Uterine smooth muscle cell (primary cell): Measurements from ENCODE around the gene PSG3. TPM values are rescaled to one million over a fixed set of nuclear protein-coding genes. Genes with fewer than 3 reads are reported as not detected.

Experiments used
- total RNA-seq: library from RNA; depleted of rRNA; stranded (reverse); fragments of >200 nt; gene quantifications from 2 replicates; pipeline ENCODE4 v1.2.3, GENCODE V29; 2014

Gene PSG3
- total RNA-seq = not detected in 2 replicates

DNA sequence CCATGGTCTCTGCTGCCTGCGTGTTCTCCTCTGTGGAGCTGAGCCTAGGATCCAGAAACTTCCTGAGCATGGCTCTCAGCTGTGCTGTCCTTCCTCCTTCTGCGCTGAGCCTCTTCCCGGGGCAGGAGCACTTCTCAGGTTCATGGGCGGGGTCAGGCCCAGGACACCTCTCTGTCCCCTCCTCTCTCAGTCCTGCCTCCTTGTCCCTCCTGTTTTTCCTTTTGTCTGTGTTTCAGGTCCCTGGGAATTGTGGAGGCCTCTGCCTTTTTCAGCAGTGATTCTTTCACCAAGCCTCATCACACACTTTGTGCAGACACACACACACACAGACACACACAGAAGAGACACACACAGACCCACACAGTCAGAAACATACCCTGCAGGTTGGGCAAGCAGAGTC is at the start of gene PSG3:
PSG3 (minus strand) TSS at position 101 of the 400 bp plus-strand sequence; CDS start at position 4, 97 bp downstream.

Other genes starting within 250 kb of the PSG3 start
- under 0.01 TPM in 1 of 2 replicates, not detected in the other for gene CEACAM1, start 212.0 kb downstream of the PSG3 start, total RNA-seq
- not detected in 2 replicates for gene CEACAM8, start 145.6 kb downstream of the PSG3 start, total RNA-seq
- not detected in 2 replicates for gene PSG8, start 25.2 kb upstream of the PSG3 start, total RNA-seq
- gene PSG1, start 139.2 kb upstream of the PSG3 start, total RNA-seq = 0.22 and 0.62 TPM in 2 replicates
- gene PSG6, start 177.4 kb upstream of the PSG3 start, total RNA-seq = 0.11 TPM in 1 of 2 replicates, not detected in the other
- gene PSG7, start 196.7 kb upstream of the PSG3 start, total RNA-seq = not detected in 2 replicates